Daoy (cell line): Measurements from ENCODE around the gene TBC1D5. TPM values are rescaled to one million over a fixed set of nuclear protein-coding genes. Genes with fewer than 3 reads are reported as not detected.
A peak's percentile ranks its signal among the peaks of the same experiment; 100 is the strongest.

Experiments used
- DNase-seq: peaks from one replicate; pipeline ENCODE4 v3.0.0-alpha.2; 2015; ENCODE audit warnings: low read depth
- total RNA-seq: library from RNA; depleted of rRNA; stranded (reverse); fragments of >200 nt; shearing (Covaris generic); gene quantifications from 2 replicates; pipeline ENCODE4 v1.2.3, GENCODE V29; 2014

Gene TBC1D5
- total RNA-seq, 1 experiment from 2014 or later = 26.8 TPM

DNA sequence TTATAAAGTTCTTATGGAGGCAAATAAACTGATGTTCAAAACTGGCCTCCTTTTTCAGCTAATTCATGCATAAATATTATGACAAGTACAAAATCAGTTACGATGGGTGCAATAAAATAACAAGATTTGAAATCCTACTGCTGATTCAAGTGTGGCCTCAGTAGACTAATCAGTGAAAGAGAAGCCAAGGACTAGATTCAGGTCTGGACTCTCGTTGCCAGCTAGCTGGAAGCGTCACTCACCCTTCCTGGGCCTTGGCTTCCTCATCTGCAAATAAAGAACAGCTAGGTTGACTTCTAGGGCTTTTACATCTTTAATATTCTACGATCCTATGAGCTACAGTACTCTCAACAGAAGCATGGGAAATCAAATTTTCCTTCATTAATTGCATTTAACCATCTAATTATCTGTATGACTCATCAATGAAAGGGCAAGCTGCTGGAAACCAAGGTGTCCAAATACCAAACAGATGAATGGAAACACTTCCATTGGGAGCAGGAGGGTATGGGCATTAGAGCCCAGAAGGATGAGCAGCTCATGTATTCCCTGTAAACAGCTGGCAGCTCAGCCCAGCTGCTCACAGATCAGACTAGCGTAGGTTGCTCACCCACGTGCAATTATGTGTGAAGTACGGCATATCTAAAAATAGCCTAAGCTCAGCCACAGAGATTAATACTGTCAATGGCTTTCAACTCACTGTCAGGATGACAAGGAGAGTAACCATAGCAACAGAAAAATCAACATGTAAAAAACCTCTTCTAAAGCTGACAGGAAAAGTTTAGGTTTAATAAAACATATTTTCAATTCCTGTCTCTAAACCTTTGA is 562.8 kb downstream of the TBC1D5 start:
- DNase-seq = no peak

DNA sequence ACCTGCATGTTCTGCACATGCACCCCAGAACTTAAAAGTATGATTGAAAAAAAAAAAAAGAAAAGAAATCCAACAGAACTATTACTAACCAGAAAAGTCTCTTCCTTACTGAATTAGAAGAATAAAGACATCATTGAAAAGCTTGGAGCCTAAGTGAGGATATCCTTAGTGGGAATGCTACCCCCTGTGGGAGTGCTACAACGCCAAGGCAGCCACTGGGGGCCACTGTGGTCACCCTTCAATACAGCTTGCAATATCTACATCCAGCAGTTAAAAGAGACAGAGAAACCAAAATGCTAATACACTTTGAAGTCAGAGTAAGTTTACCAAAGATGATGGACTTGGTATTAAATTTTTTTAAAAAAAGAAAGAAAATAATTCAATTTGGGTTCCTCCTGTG is 565.7 kb downstream of the TBC1D5 start:
- no peak for DNase-seq

DNA sequence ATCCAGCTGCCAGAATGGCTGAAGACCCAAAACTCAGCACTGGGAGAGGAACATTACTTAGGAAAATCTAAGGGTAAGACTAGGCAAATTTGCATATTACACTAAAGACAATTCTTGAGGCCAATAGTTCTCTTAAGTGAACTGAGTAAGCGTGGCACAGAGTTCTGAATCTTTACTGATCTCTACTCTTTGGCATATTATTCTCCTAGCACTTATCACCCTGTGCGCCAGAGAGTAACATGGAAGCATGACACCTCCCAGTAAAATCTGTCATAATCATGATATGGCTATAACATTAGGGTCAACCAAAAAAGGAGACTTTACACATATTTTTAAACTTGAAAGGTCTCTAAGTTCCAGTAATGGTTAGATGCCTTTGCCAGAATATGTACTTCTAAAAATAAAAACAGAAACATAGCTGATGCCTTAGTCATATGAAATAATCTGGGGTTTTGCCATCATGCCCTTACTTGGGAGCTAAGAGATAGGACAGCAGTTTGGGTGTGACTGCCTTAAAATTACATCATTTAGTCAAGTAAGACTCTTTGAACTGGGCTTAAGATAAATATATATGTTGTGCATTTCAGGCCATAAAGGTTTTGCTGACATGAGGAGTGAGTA is 567.1 kb downstream of the TBC1D5 start:
- no peak for DNase-seq

DNA sequence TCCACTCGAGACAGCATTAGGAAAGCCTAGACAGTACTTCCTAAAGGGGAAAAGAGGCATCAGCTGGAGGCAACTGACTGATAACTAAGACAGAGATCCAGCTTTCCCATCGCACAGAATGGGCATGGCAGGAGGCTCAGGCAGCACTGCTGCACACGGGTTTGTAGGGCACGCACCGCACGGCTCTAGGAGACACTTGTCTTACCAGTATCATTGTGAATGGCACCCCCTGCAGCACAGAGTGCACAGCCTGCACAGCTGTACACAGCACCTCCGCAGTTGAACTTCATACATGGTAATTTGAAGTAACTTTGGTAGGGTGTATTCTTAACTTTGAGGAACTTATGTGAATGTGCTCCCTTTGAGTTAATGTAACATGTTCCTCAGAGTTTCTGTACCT is 576.1 kb downstream of the TBC1D5 start:
- no peak for DNase-seq

DNA sequence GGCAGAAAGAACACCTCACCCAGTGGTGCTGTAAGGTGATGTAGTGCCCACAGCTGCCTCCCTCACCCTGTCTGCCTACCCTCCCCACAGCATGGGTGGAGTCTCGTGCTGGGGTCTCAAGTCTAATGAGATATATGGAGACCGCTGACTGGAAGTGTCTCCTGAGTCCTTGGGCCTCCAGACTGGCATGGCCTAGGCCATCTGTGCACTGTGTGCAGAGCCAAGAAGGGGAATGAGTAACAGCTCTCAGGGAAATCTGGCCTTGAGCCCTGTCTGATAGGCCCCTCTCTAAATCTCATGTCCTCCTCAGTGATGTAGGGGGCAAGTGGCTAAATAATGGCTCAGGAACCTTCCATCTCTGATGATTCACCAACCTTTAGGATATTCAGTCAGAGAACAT is 580.3 kb downstream of the TBC1D5 start:
- DNase-seq = no peak

DNA sequence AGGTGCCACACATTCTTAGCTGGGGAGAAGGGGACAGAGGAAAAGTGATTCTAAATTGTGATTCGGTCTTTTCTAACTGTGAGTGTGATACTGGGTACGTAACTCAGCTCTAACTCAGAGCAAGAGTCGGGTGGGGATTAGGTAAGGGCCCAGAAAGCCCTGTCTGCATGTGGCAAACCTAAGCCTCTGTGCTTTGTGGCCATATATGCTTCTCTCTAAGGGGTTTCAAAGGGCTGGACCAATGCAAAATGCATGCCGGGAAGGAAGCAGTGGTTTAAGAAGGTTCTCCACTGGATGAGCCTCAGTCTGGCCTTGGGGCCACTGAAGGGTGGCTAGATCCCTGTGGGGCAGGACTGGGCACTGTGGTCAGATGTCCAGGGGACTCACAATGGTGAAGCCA is 581.8 kb downstream of the TBC1D5 start:
- no peak for DNase-seq

DNA sequence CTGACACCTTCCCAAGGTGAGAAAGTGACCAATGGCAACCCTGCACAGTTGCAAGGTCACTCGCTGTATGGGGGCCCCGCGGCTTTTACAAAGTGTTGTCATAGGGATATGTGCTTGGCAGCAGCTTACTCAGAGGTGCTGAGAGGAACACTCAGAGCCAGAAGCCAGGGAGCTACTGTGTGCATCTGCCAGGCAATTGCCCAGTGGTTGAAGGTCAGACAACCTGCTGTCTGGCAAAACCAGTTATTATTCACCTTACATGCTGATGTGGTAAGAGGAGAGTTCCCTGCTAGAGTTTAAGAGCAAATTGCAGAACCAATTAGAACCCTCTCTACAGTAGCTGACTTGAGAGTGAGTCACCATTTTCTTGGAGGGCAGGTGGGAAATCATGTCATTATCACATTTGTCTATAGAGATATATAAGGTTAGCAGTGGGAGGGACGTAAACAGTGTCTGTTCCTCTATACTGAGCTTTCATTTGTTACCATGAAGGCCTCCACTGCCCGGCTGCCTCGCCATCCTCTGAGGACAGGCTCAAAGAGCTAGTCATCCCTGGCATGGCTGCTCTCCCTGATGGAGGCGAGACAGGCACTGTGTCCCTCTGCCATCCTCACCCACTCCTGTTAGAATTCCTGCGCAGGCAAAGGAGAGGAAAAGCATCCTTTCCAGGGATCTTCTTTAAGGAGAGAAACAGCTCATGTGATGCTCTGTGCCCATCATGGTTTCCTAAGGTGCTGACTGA is 583.3 kb downstream of the TBC1D5 start:
- no peak for DNase-seq

DNA sequence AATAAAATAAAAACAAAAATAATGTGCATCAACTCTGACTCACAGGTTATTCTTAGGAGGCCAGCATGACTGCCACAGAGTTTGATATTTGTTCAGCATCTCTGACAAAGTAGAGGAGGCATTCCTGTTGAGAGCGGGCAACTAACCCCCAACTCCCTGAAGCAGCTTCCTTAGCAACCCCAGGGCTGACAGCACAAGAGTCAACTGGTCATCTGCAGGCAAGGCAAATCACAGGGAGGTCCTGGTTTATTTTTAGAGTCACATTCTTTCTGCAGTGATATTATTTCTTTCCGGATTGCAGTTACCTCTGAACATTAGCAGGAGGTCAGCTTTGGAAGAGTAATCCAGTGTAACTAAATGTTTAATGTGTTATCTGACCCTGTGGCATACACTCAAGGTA is 584.7 kb downstream of the TBC1D5 start:
- peak; percentile 13 for DNase-seq

DNA sequence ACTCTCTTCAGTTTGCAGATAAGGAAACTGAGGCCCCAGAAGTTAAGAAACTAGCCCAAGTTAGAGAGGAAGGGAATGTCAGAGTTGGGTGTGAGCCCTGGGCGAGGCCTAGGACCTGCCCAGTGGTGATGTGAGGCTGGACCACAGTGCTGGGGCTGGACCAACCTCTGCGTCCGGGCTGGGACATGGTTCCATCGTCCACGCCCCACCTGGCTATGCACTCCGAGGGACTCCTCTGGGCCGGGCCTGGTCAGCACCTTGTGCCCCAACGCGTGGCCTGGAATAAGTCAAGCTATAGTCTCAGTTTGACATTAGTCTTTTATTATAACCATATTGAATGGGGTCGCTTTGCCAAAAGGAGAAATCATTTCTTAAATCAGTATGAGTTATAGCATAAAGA is 585.6 kb downstream of the TBC1D5 start:
- no peak for DNase-seq

DNA sequence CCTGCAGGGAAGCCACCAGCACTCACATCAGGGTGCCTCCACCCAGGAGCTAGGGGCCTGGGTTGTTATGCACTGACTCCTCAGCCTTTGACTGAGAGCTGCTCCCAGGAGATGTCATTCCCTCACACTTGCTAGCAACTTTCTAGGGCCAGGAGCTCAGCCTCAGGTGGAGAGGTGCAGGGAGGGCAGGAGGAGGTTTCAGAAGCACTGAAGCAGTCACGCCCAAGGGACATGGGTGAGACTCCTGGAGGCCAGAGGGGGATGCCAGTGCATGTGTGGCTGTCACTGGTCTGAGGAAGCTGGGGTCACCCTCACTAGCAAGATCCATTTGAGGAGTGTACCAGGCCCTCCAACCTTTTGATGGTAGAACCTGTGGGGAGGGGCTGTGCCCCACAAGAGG is 586.5 kb downstream of the TBC1D5 start:
- DNase-seq = no peak

DNA sequence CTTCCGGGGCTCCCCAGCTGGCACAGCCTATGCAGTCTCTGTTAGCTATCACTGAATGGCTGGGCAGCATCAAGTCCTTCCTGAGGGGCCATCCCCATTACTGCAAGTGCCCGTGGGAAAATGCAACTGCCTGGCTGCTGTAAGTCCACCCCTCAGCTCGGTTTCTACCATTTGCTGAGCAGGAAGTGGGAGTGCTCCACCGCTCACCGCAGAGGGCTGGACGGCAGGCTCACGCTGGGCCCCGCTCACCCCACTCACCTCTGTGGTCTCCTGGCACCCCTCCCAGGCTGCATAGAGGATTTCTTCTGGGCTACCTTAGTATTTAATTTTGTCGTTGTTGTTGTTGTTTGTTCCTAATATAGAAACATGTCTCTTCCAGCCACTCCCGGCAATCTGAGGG is 587.5 kb downstream of the TBC1D5 start:
- DNase-seq = no peak

DNA sequence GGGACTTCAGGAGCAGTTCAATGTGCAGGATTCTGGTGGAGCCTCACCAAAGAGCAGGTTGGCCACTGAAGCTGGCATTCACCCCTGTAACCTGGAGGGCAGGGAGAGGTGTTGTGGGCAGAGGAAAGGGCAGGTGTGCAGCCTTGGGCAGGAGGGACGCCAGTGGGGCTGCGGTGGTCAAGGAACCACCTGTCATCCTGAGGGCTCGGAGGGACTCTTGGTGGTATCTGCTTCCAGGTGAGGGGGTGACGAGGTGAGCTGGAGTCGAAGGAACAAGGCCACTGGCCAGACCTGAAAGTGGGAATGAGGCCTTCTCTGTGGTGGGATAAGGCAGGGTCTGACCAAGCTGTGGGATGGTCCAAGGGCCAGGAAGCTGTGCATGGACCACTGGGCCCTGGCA is 588.2 kb downstream of the TBC1D5 start:
- DNase-seq = no peak

DNA sequence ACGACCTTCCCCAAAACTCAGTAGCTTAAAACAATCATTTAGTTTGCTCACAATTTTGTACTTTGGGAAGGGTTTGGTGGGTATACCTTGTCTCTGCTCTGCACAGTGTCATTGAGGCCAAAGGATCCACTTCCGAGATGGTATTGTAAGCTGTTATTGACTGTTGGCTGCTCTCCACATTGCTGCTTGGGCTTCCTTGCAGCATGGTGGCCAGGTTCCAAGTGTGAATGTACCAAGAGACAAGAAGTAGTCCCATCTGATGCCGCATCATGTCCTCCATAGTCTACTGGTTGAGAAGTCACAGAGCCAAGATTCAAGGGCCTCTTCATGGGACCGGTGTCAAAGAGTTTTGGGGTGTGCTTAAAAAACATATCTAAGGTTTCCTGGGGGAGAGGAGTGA is 589.2 kb downstream of the TBC1D5 start:
- no peak for DNase-seq

DNA sequence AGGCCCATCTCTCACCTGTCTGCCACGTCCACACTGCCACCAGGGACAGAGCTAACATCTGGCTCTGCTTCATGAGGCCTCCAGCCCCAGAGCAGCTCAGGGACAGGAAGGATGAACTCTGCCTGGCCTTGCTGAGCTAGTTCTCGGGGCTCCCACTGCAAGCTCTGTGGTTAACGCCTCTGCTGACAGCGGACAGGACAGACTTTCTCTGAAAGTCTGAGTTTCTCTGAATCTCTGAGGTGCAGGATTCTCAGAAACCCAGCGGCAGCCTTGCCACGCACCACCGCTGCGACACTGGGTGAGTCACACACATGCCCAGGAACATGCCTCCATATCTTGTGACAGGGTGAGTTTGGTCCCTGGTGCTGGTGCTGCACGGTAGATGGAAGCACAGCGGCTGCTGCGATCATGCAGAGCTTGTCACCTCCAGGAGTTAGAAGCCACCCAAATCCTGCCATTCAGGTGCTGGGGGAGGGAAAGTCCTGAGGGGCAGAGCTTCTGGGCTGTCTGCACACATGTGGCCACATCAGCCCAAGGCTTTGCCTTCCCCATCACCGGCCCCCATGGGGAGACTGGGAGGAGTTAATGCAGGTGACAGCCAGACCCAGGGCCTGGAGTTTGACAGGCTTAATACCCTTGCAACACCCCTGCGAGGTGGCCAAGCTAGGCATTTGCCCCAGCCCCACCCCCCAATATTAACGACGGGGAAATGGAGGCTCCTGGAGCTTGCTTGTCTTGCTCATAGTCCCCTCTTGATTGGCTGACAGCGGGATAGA is 590.6 kb downstream of the TBC1D5 start:
- DNase-seq = no peak

DNA sequence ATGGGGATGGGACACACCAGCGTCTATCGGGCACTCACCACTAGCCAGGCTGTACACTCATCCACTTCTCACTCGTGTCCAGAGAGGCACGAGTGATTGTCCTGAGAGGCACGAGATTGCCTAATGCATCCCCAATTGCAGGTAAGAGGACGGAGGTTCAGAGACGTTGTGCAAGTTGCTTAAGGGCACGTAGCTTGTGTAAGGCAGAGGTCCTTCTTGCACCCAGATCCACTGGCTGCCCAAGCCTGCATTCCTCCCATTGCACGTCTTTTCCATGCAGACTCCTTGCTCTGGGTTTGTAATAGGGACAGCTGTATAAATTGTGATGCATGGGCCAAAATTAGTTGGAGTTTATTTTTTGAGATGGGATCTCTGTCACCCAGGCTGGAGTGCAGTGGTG is 593.4 kb downstream of the TBC1D5 start:
- DNase-seq = no peak

DNA sequence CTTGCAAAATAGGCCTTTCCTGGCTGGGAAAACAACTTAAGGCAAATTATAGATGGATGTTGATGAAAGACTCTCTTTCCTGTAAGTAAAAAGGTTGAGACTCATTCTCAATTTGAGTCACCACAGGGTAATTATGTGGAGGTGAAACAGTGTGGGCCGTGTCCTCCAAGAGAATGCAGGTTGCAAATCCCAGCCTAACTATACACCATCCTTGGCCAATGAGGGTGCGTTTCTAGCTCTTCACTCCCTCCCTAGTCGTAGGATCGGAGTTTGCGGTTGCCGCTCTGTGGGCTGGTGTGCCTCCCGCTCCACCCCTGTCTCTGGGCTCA is 597.8 kb downstream of the TBC1D5 start:
- DNase-seq = no peak

DNA sequence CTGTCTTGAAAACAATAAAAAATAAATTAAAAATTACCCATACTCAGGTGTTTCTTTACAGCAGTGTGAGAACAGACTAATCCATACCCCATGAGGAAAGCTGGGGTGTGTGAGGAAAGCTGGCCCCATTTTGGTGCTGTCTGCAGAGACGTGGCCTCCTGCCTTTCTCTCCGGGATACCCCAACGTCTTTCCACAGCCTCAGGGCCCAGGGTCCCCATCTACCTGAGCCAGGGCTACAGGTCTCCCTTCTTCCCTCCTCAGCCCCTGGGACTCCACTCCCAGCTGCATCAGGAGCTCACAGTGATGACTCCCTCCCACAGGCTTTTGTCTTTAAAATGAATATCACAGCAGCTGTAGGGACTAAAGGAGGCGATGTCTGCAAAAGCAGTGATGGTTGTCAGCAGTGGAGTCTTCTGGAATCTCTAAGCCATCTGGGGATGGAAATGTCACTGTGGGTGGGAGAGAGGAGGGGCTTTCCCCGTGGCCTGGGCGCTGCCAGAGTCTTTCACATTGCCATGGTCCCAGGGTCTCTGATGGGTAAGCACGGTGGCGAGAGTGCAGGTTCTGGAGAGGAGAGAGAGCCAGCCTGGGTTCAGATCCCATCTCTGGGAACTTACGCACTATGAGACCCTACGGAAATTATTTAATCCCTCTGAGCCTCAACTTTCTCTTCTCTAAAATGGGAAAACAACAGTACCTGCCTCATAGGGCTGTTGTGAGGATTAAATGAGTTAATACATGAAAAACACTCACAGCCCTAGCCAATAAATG is 598.4 kb downstream of the TBC1D5 start:
- DNase-seq = no peak

DNA sequence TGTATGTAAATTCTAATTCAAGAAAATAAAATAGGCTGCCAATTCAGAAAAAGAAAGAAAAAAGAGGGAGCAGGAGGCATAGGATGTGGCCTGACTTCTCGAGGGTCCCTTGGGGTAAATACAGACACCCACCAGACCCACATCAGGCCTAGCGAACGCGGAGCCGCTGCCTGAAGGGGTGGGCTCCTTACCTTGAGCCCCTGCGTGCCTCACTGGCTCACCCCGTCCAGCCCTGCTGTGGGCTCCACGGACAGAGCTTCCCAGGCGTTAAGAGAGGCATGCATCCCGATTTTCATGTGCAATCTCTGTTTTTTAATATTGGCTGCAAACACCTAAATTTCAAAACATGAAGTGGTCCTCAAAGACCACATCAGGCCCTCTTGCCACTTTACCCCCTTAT is 599.9 kb downstream of the TBC1D5 start:
- no peak for DNase-seq

DNA sequence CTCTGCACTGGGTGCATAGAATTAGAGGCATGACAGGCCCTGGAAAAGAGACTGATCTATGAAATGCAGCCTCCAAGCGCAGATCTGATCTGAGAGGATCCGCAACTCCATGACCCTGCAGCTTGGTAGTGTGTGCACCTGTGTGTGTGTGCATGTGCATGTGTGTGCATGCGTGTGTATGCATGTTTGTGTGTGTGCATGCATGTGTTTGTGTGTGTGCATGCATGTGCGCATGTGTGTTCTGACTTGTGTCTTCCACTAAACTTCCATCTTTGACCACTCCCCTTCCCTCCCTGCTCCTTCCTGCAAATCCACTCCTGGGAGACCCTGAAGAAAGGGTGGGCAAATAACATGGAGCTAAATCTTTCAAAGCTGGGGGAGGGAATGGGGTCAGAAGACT is 600.7 kb downstream of the TBC1D5 start:
- DNase-seq = no peak

DNA sequence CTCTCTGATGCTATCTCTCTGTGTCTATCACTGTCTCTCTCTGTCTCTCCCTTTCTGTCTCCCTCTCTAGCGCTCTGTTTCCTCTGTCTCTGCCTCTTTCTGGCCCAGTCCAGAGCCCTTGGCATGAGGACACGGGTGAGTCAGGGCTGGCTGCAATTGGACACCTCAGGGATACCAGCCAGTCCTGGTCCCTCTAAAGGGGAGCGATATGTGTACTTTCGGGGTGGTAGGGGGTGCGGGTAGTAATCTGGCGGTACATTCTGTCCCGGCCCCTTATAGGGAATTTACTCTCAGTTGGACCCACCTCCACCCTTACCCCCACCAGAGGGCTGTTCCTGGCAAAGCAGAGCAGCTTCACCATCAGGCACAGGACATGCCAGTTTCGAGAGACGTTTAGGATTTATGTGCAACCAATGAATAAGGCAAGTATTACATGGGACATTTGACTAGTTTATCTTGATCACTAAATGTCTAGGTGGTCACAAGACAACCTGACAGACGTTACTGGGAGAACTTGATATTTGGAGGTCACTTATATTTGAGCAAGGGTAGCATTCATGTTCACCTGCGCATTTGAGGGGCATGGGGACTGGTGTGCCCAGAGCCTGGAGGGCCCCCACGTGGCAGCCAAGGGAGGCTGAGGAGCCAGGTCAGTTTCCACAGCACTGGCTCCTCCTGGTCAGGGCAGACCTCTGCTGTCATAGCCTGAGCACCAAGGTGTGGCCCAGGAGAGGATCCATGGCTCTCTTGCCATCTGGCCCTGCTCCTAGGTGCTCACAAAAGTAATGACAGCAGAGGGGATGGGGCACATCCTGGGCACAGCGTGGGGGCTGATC is 601.5 kb downstream of the TBC1D5 start:
- DNase-seq = peak; percentile 35
